Gastrocnemius medialis (tissue), 4 donors: Measurements from ENCODE around the gene DNMT1.

ENCODE experiments used
- CTCF ChIP-seq, 5 experiments: fragments of 450-650 bp in 3 of 5; fragments of 200-600 bp in 2 of 5; sonication (generic) in 2 of 5; IDR thresholded peaks in 4 of 5; conservative IDR thresholded peaks in 1 of 5; 1 replicate in 4 of 5; 2 replicates in 1 of 5; pipeline ENCODE4 v1.5.1; 2016 to 2019; ENCODE audit warnings: antibody characterized with exemption in 5 of 5, mild to moderate bottlenecking in 3 of 5, moderate library complexity in 3 of 5
- POLR2A ChIP-seq, 2 donors: fragments of 450-650 bp; IDR thresholded peaks; one replicate each; pipeline ENCODE4 v1.6.1; 2017; ENCODE audit warnings: antibody characterized with exemption in 2 of 2, mild to moderate bottlenecking in 2 of 2, moderate library complexity in 2 of 2

GRCh38 chr19:10120538-10121189 lies 74.1 kb downstream of the DNMT1 start:
- TF ChIP-seq POLR2A (IDR thresholded peaks at IDR 0.05) (no peak), CTCF (IDR thresholded peaks at IDR 0.05 in 4 of 5, conservative IDR thresholded peaks at IDR 0.05 in 1 of 5) (no peak)
